Stimulated activated memory B cell treated with anti-CD40 and anti-IgM and Interleukin-4, amounts not matched to agents 10 μg/mL and 1 μg/mL and 100 μg/mL, for 72 hours (primary cell): ENCODE results near the gene OR10G6.
"Not testable (repeated sequence)": the region's sequence is repeated elsewhere in the genome, so short reads cannot be mapped to it uniquely, and the experiment has no call there.

Experiments used
- ATAC-seq: fragments of 150-1000 bp; cut with Tn5 transposase; 2 replicates; pipeline ENCODE4 v1.10.0; 2021
- H3K27ac Mint-ChIP-seq: one replicate; pipeline ENCODE4 v1.8.0; 2022; ENCODE audit warnings: mild to moderate bottlenecking, mixed read lengths
- H3K27me3 Mint-ChIP-seq: one replicate; pipeline ENCODE4 v1.8.0; 2022; ENCODE audit warnings: mixed read lengths
- H3K36me3 Mint-ChIP-seq: one replicate; pipeline ENCODE4 v1.8.0; 2022; ENCODE audit warnings: mixed read lengths
- H3K4me1 Mint-ChIP-seq: one replicate; pipeline ENCODE4 v1.8.0; 2022; ENCODE audit warnings: mixed read lengths
- H3K4me3 Mint-ChIP-seq: one replicate; pipeline ENCODE4 v1.8.0; 2022; ENCODE audit warnings: mild to moderate bottlenecking, moderate library complexity, mixed read lengths
- H3K9me3 Mint-ChIP-seq: one replicate; pipeline ENCODE4 v1.8.0; 2022; ENCODE audit warnings: mixed read lengths

The OR10G6 gene

GRCh38 chr11:123995119-123995518 is at the start of gene OR10G6:
Gene OR10G6 (minus strand): TSS chr11:123995161. CDS start chr11:123995161, 0 bp downstream.
- H3K27ac Mint-ChIP-seq: no peak within 1 kb of the TSS
- H3K4me1 Mint-ChIP-seq: no peaks in the 10 kb centered on the region
- H3K36me3 Mint-ChIP-seq: no peaks in the 10 kb centered on the region
- H3K9me3 Mint-ChIP-seq: no peaks in the 10 kb centered on the region
- H3K27me3 Mint-ChIP-seq: no peaks in the 10 kb centered on the region
- ATAC-seq: no peak
- no peak within 1 kb of the TSS for H3K4me3 Mint-ChIP-seq

- Mint-ChIP-seq H3K27ac (no peak overlapping the region), H3K36me3 (no peaks in the 10 kb centered on the region), H3K27me3 (peaks cover 4% of the 10 kb centered on the region), H3K4me3 (no peak overlapping the region), H3K4me1 (no peaks in the 10 kb centered on the region), H3K9me3 (no peaks in the 10 kb centered on the region)
- ATAC-seq: no peak
These were observed 48.5 kb upstream of the OR10G6 start for GRCh38 chr11:124043420-124043819.

- H3K27ac Mint-ChIP-seq: no peak within 1 kb of the TSS
- H3K27me3 Mint-ChIP-seq: peaks cover 9% of the 10 kb centered on the region
- H3K4me1 Mint-ChIP-seq: no peaks in the 10 kb centered on the region
- ATAC-seq: no peak
- H3K4me3 Mint-ChIP-seq: no peak within 1 kb of the TSS
- no peaks in the 10 kb centered on the region for H3K36me3 Mint-ChIP-seq
- H3K9me3 Mint-ChIP-seq: no peaks in the 10 kb centered on the region
These were observed 46.3 kb upstream of the OR10G6 start, which contains the start of gene OR10G7 for GRCh38 chr11:124041254-124041653. Gene OR10G7 (minus strand): TSS chr11:124041325. CDS start chr11:124039001, 2,324 bp downstream.

GRCh38 chr11:124039557-124039956 is 44.6 kb upstream of the OR10G6 start:
- Mint-ChIP-seq H3K27me3 (peaks cover 9% of the 10 kb centered on the region), H3K36me3 (no peaks in the 10 kb centered on the region), H3K9me3 (no peaks in the 10 kb centered on the region), H3K4me3 (no peak overlapping the region), H3K27ac (no peak overlapping the region), H3K4me1 (no peaks in the 10 kb centered on the region)
- no peak for ATAC-seq

GRCh38 chr11:124036666-124037065 is 41.7 kb upstream of the OR10G6 start:
- H3K4me1 Mint-ChIP-seq: no peaks in the 10 kb centered on the region
- no peaks in the 10 kb centered on the region for H3K9me3 Mint-ChIP-seq
- H3K36me3 Mint-ChIP-seq: no peaks in the 10 kb centered on the region
- no peak overlapping the region for H3K4me3 Mint-ChIP-seq
- H3K27me3 Mint-ChIP-seq: peaks cover 9% of the 10 kb centered on the region
- no peak for ATAC-seq
- H3K27ac Mint-ChIP-seq: no peak overlapping the region

- ATAC-seq: no peak
- Mint-ChIP-seq H3K36me3 (no peaks in the 10 kb centered on the region), H3K9me3 (no peaks in the 10 kb centered on the region), H3K4me1 (no peaks in the 10 kb centered on the region), H3K4me3 (no peak within 1 kb of the TSS), H3K27ac (no peak within 1 kb of the TSS), H3K27me3 (no peaks in the 10 kb centered on the region)
These were observed 31.5 kb upstream of the OR10G6 start, which contains the start of gene OR10G8 for GRCh38 chr11:124026498-124026897. Gene OR10G8 (plus strand): TSS chr11:124026798. CDS start chr11:124029623, 2,825 bp downstream.

GRCh38 chr11:124015837-124016236 is 20.9 kb upstream of the OR10G6 start:
- not testable (repeated sequence) for H3K4me1 Mint-ChIP-seq, H3K9me3 Mint-ChIP-seq, H3K27ac Mint-ChIP-seq, ATAC-seq, H3K27me3 Mint-ChIP-seq, H3K36me3 Mint-ChIP-seq, H3K4me3 Mint-ChIP-seq

GRCh38 chr11:124012697-124013096 is 17.7 kb upstream of the OR10G6 start, which contains the start of gene OR10G4:
Gene OR10G4 (plus strand): TSS chr11:124012997. CDS start chr11:124015575, 2,578 bp downstream.
- H3K36me3 Mint-ChIP-seq: no peaks in the 10 kb centered on the region
- no peaks in the 10 kb centered on the region for H3K27me3 Mint-ChIP-seq
- no peak for ATAC-seq
- H3K4me1 Mint-ChIP-seq: no peaks in the 10 kb centered on the region
- no peak within 1 kb of the TSS for H3K4me3 Mint-ChIP-seq
- H3K27ac Mint-ChIP-seq: no peak within 1 kb of the TSS
- no peaks in the 10 kb centered on the region for H3K9me3 Mint-ChIP-seq

- no peaks in the 10 kb centered on the region for H3K36me3 Mint-ChIP-seq
- no peak for ATAC-seq
- H3K27ac Mint-ChIP-seq: no peak overlapping the region
- no peak overlapping the region for H3K4me3 Mint-ChIP-seq
- H3K27me3 Mint-ChIP-seq: no peaks in the 10 kb centered on the region
- H3K9me3 Mint-ChIP-seq: peaks cover 20% of the 10 kb centered on the region
- H3K4me1 Mint-ChIP-seq: no peaks in the 10 kb centered on the region
These were observed 15.7 kb downstream of the OR10G6 start for GRCh38 chr11:123979311-123979710.

- H3K36me3 Mint-ChIP-seq: no peaks in the 10 kb centered on the region
- no peak within 1 kb of the TSS for H3K4me3 Mint-ChIP-seq
- H3K4me1 Mint-ChIP-seq: no peaks in the 10 kb centered on the region
- no peak for ATAC-seq
- H3K27ac Mint-ChIP-seq: no peak within 1 kb of the TSS
- H3K27me3 Mint-ChIP-seq: no peaks in the 10 kb centered on the region
- H3K9me3 Mint-ChIP-seq: peaks cover 13% of the 10 kb centered on the region
These were observed 17.1 kb downstream of the OR10G6 start, which contains the start of gene OR10S1 for GRCh38 chr11:123977731-123978347. Gene OR10S1 (minus strand): TSS chr11:123977781. CDS start chr11:123977664, 117 bp downstream.

- H3K27ac Mint-ChIP-seq: no peak overlapping the region
- H3K36me3 Mint-ChIP-seq: no peaks in the 10 kb centered on the region
- peak; percentile 51 for ATAC-seq
- H3K4me3 Mint-ChIP-seq: no peak overlapping the region
- no peaks in the 10 kb centered on the region for H3K4me1 Mint-ChIP-seq
- peaks cover 7% of the 10 kb centered on the region for H3K9me3 Mint-ChIP-seq
- no peaks in the 10 kb centered on the region for H3K27me3 Mint-ChIP-seq
These were observed 18.0 kb downstream of the OR10G6 start for GRCh38 chr11:123976770-123977560.

GRCh38 chr11:123973816-123974215 is 21.1 kb downstream of the OR10G6 start:
- no peaks in the 10 kb centered on the region for H3K36me3 Mint-ChIP-seq
- H3K9me3 Mint-ChIP-seq: peaks cover 7% of the 10 kb centered on the region
- H3K27me3 Mint-ChIP-seq: no peaks in the 10 kb centered on the region
- no peaks in the 10 kb centered on the region for H3K4me1 Mint-ChIP-seq
- H3K4me3 Mint-ChIP-seq: no peak overlapping the region
- no peak overlapping the region for H3K27ac Mint-ChIP-seq
- ATAC-seq: no peak

GRCh38 chr11:123956752-123957151 is 38.2 kb downstream of the OR10G6 start:
- Mint-ChIP-seq H3K4me1 (no peaks in the 10 kb centered on the region), H3K27ac (no peak overlapping the region), H3K9me3 (peaks cover 10% of the 10 kb centered on the region), H3K36me3 (no peaks in the 10 kb centered on the region), H3K4me3 (no peak overlapping the region), H3K27me3 (no peaks in the 10 kb centered on the region)
- ATAC-seq: no peak

GRCh38 chr11:123945132-123945531 is 49.8 kb downstream of the OR10G6 start:
- Mint-ChIP-seq H3K4me3 (no peak overlapping the region), H3K4me1 (no peaks in the 10 kb centered on the region), H3K9me3 (no peaks in the 10 kb centered on the region), H3K27ac (no peak overlapping the region), H3K36me3 (no peaks in the 10 kb centered on the region), H3K27me3 (peaks cover 14% of the 10 kb centered on the region)
- ATAC-seq: no peak
